Measurements from ENCODE around the gene GPC6.

GPC6 gene

DNA sequence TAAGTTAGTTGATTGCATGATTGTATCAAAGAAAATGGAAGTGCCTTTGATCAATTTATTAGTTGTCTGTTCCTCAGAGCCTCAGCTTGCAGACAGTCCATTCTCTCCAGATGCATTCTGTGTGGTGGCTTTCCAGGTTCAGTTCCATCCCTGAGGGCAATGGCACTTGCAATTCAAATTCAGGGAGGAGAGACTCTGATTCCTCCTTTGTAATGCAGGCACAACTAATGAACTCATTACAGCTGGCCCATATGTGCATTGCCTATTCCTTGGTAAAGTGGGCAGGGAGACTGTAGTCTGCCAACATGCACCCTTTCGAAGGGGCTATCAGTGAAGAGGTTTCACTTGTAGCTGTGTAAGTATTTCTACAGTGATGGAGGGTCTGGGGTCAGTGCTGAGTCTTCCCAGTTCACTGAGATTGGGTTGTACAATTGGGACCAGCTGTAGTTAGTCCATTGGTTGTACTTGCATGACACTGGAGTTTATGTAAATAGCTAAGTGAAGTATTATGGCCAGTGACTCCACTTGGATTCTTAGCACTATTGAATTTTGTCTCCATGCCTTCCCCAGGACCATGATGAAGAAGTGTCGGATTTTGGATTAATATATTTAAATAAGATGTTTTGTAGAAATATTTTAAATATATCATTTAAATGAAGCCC lies 401.7 kb downstream of the GPC6 start:
- H3K4me3 ChIP-seq (ENCODE audit: low read depth, low read length), result no peak overlapping the region
- in situ Hi-C loops (cut with HindIII; ENCODE audit: low sequenced_read_pairs), result no loop called here
- TF ChIP-seq, protein P1, sequence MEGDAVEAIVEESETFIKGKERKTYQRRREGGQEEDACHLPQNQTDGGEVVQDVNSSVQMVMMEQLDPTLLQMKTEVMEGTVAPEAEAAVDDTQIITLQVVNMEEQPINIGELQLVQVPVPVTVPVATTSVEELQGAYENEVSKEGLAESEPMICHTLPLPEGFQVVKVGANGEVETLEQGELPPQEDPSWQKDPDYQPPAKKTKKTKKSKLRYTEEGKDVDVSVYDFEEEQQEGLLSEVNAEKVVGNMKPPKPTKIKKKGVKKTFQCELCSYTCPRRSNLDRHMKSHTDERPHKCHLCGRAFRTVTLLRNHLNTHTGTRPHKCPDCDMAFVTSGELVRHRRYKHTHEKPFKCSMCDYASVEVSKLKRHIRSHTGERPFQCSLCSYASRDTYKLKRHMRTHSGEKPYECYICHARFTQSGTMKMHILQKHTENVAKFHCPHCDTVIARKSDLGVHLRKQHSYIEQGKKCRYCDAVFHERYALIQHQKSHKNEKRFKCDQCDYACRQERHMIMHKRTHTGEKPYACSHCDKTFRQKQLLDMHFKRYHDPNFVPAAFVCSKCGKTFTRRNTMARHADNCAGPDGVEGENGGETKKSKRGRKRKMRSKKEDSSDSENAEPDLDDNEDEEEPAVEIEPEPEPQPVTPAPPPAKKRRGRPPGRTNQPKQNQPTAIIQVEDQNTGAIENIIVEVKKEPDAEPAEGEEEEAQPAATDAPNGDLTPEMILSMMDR (IDR thresholded peaks at IDR 0.05; ENCODE audit: low read depth, low read length, missing control alignments), result no peak
- no peak for DNase-seq (ENCODE audit: low read depth)

DNA sequence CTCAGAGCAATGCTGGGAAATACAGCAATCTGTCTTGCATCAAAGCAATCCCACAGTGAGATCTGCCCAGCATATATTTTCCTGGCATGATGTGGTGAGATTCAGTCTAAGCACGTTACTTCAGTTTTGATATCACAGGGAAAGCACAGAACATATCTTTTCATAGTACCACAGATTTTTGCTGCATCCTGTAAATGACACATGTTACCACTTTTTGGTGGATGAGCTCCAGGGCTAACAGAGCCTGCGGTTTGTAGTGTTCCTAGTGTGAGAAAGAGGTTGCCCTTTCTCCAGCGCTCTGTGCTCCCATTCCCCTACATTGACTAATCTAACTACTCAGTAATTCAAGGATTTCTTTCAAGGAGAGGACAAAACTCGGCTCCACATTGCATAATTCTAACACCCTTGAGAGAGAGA lies 409.0 kb downstream of the GPC6 start:
- in situ Hi-C loops (cut with HindIII; ENCODE audit: low sequenced_read_pairs), result no loop called here
- H3K4me3 ChIP-seq (ENCODE audit: low read depth, low read length), result no peak overlapping the region
- DNase-seq (ENCODE audit: low read depth), result peak; percentile 24
- TF ChIP-seq, protein P1 (IDR thresholded peaks at IDR 0.05; ENCODE audit: low read depth, low read length, missing control alignments), result no peak

DNA sequence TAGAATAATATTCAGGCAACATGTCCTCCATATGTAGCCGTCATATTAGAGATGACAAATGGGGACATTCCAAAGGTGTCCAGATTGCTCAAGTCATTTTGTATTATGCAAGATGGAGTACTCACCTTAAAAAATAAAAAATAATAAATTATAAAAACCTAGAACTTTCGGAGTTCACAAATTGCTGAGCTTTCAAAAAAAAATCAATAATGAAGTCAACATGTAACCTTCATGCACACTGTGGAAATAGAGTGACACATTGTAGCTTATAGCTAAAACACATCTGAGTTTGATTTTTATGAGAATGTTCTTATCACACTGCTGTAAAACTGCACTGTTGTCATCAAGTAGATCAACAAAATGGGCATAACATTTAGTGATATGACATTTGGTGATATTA lies 411.2 kb downstream of the GPC6 start:
- DNase-seq (ENCODE audit: low read depth), result no peak
- H3K4me3 ChIP-seq (ENCODE audit: low read depth, low read length), result no peak overlapping the region
- TF ChIP-seq, protein P1 (IDR thresholded peaks at IDR 0.05; ENCODE audit: low read depth, low read length, missing control alignments), result no peak
- in situ Hi-C loops (cut with HindIII; ENCODE audit: low sequenced_read_pairs), result no loop called here

DNA sequence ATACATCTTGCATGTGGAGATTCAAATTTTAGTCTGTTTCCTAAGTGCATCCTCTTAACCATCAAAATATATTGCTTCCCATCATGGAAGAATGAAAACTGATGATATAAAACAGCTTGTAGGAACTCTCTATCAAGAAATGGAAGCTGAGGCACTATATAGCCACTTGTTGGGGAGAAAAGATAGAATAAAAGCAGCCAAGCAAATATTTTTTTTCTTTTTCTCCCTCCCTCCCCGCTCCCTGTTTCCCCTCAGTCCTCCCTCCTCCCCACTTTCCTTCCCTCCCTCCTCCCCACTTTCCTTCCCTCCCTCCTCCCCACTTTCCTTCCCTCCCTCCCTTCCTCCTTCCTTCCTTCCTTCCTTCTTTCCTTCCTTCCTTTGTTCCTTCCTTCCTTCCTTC lies 413.8 kb downstream of the GPC6 start:
- TF ChIP-seq, protein P1 (IDR thresholded peaks at IDR 0.05; ENCODE audit: low read depth, low read length, missing control alignments), result no peak
- no peak overlapping the region for H3K4me3 ChIP-seq (ENCODE audit: low read depth, low read length)
- DNase-seq (ENCODE audit: low read depth), result no peak
- in situ Hi-C loops (cut with HindIII; ENCODE audit: low sequenced_read_pairs), result no loop called here

DNA sequence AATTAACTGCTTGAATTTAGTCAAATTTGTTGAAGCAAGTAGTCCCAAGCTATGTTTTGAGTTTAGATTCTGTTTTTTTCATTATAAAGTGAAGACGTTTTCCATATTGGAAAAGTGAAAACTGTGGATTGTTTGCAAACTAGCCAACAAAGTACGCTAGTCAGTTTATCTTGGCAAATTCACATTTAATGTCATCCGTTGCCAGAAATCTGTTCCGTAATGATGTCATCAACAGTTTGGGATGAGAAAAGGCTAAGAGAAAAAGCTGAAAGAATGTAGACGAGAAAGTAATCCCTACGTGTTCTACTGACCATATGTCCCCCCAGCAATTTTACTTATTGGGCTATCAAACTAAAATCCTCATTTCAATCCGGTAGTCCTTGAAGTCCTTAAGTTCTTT lies 419.6 kb downstream of the GPC6 start:
- in situ Hi-C loops (cut with HindIII; ENCODE audit: low sequenced_read_pairs), result no loop called here
- no peak overlapping the region for H3K4me3 ChIP-seq (ENCODE audit: low read depth, low read length)
- no peak for DNase-seq (ENCODE audit: low read depth)
- TF ChIP-seq, protein P1 (IDR thresholded peaks at IDR 0.05; ENCODE audit: low read depth, low read length, missing control alignments), result no peak

DNA sequence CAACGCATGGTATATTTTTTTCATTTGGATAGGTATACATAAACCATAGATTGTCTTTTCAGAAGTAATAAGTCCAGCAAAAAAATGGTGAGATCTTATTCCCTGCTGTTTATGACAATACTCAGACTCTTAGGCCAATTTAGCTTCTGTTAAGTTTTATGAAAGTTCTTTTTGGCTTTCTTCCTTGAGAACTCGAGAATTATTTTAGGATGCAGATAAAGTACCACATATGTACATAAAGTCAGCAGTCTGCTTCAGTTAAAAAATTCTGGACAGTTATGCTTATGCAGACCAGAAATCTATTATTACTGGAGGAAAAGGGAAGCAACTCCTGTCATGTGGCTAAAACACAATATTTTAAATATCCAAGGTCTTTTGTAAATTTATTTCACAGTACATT lies 422.9 kb downstream of the GPC6 start:
- TF ChIP-seq, protein P1 (IDR thresholded peaks at IDR 0.05; ENCODE audit: low read depth, low read length, missing control alignments), result no peak
- DNase-seq (ENCODE audit: low read depth), result no peak
- H3K4me3 ChIP-seq (ENCODE audit: low read depth, low read length), result no peak overlapping the region
- in situ Hi-C loops (cut with HindIII; ENCODE audit: low sequenced_read_pairs), result no loop called here
